Hippocampal formation (tissue), 2 donors: ENCODE data around the gene TP53TG3F.
"Not testable (repeated sequence)": the region's sequence is repeated elsewhere in the genome, so short reads cannot be mapped to it uniquely, and the experiment has no call there.

Source experiments
- DNase-seq, 2 donors: peaks; one replicate each; lab custom pipeline; 2025; lab: John Stamatoyannopoulos, UW

TP53TG3F gene, protein sequence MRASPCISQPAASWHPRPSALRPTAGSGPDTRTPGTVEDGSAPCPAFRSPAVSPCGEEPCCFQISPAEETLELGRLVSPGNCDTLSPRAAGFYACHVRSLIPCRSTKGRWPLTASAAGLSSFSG

GRCh38 chr16:33459312-33459711 lies at the start of gene TP53TG3F:
TSS of gene TP53TG3F (plus strand) at chr16:33459612. CDS start at chr16:33459680, 68 bp downstream.
- not testable (repeated sequence) for DNase-seq

- not testable (repeated sequence) for DNase-seq
These were observed 32.2 kb downstream of the TP53TG3F start for GRCh38 chr16:33491611-33492010.

DNA sequence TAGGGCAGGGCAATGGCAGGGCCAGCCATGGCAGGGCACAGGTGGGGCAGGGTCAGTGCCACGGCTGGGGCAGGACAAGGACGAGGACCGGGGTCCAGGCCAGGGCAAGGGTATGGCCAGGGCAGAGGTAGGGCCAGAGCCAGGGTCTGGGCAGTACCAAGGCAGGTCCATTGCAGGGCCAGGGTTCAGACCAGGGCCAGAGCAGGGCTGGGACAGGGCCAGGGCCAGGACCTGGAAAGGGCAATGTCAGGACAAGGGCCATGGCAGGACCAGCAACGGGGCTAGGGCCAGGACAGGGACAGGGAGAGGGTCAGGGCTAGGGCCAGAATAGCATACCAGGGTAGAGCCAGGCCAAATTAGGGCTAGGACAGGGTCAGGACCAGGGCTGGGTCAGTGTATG lies 47.8 kb downstream of the TP53TG3F start:
- DNase-seq: not testable (repeated sequence)

DNA sequence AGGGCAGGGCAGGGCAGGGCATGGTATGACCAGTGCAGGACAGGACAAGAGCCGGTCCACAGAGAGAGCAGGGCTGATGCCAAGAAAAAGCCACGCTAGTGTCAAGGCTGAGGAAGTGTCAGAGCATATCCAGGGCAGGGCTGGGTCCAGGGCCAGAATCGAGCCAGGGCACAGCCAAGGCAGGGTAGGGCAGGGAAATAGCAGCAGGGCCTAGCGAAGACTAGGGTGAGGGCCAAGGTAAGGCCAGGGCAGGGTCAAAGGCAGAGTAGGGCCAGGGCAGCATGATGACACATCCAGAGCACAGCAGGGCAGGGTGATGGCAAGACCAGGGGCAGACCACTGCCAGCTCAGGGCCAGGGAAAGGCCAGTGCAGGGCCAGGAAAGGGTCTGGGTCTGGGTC lies 49.7 kb downstream of the TP53TG3F start:
- not testable (repeated sequence) for DNase-seq

DNA sequence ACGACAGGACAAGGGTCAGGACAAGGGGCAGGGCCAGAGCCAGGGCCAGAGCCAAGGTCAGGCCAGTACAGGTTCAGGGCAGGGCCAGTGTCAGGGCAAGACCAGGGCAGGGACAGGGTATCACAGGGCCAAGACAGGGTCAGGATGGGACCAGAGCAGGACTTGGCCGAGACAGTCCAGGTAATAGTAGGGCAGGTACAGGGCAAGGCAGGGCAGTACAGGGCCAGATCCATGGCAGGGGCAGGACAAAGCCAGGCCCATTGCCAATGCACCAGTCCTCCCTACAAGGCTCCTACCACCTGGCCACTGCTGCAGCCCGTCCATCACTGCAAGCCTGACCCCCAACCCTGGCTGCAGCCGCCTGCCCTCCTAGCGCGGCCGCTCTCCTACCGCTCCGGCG lies 50.5 kb downstream of the TP53TG3F start:
- not testable (repeated sequence) for DNase-seq
